Spleen (tissue), 11 donors: Measurements from ENCODE around the gene SLC4A4. TPM values are rescaled to one million over a fixed set of nuclear protein-coding genes. Genes with fewer than 3 reads are reported as not detected.

Source experiments
- DNase-seq: peaks from one replicate; pipeline ENCODE4 v3.0.0-alpha.2; 2020
- H3K27ac ChIP-seq, 8 donors: fragments of 200-600 bp; sonication (generic) in 7 of 8; 1 replicate in 4 of 8; 2 replicates in 4 of 8; pipeline versions ENCODE4 v1.5.0 to v1.8.0; 2016 to 2021; ENCODE audit warnings: inconsistent platforms in 4 of 8, mild to moderate bottlenecking in 4 of 8, moderate library complexity in 1 of 8
- H3K27me3 ChIP-seq, 7 donors: fragments of 200-600 bp; sonication (generic) in 6 of 7; replicated peaks in 1 of 7; 1 replicate in 4 of 7; 2 replicates in 3 of 7; pipeline versions ENCODE4 v1.5.0 to v1.8.0; 2016 to 2021; ENCODE audit warnings: inconsistent platforms in 3 of 7, mild to moderate bottlenecking in 1 of 7
- H3K36me3 ChIP-seq, 6 donors: fragments of 200-600 bp; sonication (generic) in 5 of 6; 1 replicate in 4 of 6; 2 replicates in 2 of 6; pipeline versions ENCODE4 v1.5.0 to v1.8.0; 2016 to 2021; ENCODE audit warnings: inconsistent platforms in 2 of 6
- H3K4me1 ChIP-seq, 6 donors: fragments of 200-600 bp; sonication (generic) in 5 of 6; 1 replicate in 3 of 6; 2 replicates in 3 of 6; pipeline versions ENCODE4 v1.5.0 to v1.8.0; 2016 to 2021; ENCODE audit warnings: inconsistent platforms in 3 of 6
- H3K4me3 ChIP-seq, 8 donors: fragments of 200-600 bp; sonication (generic) in 7 of 8; 1 replicate in 4 of 8; 2 replicates in 4 of 8; pipeline versions ENCODE4 v1.5.0 to v1.8.0; 2016 to 2021; ENCODE audit warnings: inconsistent platforms in 4 of 8, mild to moderate bottlenecking in 4 of 8, moderate library complexity in 2 of 8
- H3K9me3 ChIP-seq, 8 donors: fragments of 200-600 bp; sonication (generic) in 7 of 8; 1 replicate in 4 of 8; 2 replicates in 4 of 8; pipeline versions ENCODE4 v1.5.0 to v1.8.0; 2016 to 2021; ENCODE audit warnings: inconsistent platforms in 4 of 8
- POLR2A ChIP-seq, 3 donors: fragments of 450-650 bp; IDR thresholded peaks; one replicate each; pipeline ENCODE4 v1.5.1; 2017; ENCODE audit warnings: antibody characterized with exemption in 3 of 3, mild to moderate bottlenecking in 1 of 3
- POLR2AphosphoS5 ChIP-seq, 3 donors: sonication (generic); formaldehyde crosslinking; IDR thresholded peaks; one replicate each; pipeline ENCODE4 v1.5.1; 2017; ENCODE audit warnings: antibody characterized with exemption in 3 of 3
- WGBS, 5 donors: extraction: QIAGEN DNeasy Blood & Tissue Kit in 3 of 5; methylation state at CpG; one replicate each; pipeline versions ENCODE4 v1.1.5 to v1.1.7; 2013 to 2018; 5-methylcytosine and 5-hydroxymethylcytosine counted together
- intact Hi-C: fragments of 100-400 bp; cut with DNase I; formaldehyde crosslinking; loops from one replicate; pipeline ENCODE4 v1.15.0; 2023; ENCODE audit warnings: low total_unique reads
- polyA plus RNA-seq, 3 donors: library from polyadenylated mRNA; stranded (reverse); fragments of 200-250 nt; gene quantifications; one replicate each; pipeline ENCODE4 v1.2.1, GENCODE V29; 2013
- total RNA-seq, 7 donors: library from RNA; depleted of rRNA in 3 of 7; stranded (reverse); fragments of >200 nt in 3 of 7; fragmentation: NEBNext Ultra II Directional in 4 of 7; extraction: Animal tissue kit (Norgen Biotek cat#: 25700) in 4 of 7; gene quantifications; one replicate each; pipeline versions ENCODE4 v1.1.0 to v1.2.1, GENCODE V29; 2016 to 2021
- TF ChIP-seq, protein P1 (sequence below), 11 experiments: fragments of 200-600 bp in 7 of 11; fragments of 450-650 bp in 4 of 11; sonication (generic) in 4 of 11; IDR thresholded peaks in 8 of 11; conservative IDR thresholded peaks in 3 of 11; 1 replicate in 7 of 11; 2 replicates in 4 of 11; pipeline versions ENCODE4 v1.4.0 to v1.8.0; 2016 to 2021; ENCODE audit warnings: antibody characterized with exemption in 11 of 11, inconsistent platforms in 4 of 11, mild to moderate bottlenecking in 1 of 11
- donor health status: healthy with polysubstance abuse.
- donor health status: DM: no; HTN: no; CAD: no; lungs with moderate emphysema.
- donor health status: DM: no; HTN: no; CAD: no.
- donor health status: Bipolar disorder and iron deficiency.
- donor health status: healthy.
- donor health status: DM: no; HTN: no; CAD: no.
- donor health status: DM: yes; HTN: yes; CAD: no.

The SLC4A4 gene
- total and polyA plus RNA-seq, 10 donors = 0.07 to 3.4 (median 1.4) TPM

GRCh38 chr4:71520308-71520707, 181.5 kb downstream of the SLC4A4 start:
- intact Hi-C loops = no loop called here
- no peak overlapping the region for H3K27ac ChIP-seq
- H3K9me3 ChIP-seq = peaks cover 0 to 5% (median 0%) of the 10 kb centered on the region in 8 donors
- TF ChIP-seq, protein P1, sequence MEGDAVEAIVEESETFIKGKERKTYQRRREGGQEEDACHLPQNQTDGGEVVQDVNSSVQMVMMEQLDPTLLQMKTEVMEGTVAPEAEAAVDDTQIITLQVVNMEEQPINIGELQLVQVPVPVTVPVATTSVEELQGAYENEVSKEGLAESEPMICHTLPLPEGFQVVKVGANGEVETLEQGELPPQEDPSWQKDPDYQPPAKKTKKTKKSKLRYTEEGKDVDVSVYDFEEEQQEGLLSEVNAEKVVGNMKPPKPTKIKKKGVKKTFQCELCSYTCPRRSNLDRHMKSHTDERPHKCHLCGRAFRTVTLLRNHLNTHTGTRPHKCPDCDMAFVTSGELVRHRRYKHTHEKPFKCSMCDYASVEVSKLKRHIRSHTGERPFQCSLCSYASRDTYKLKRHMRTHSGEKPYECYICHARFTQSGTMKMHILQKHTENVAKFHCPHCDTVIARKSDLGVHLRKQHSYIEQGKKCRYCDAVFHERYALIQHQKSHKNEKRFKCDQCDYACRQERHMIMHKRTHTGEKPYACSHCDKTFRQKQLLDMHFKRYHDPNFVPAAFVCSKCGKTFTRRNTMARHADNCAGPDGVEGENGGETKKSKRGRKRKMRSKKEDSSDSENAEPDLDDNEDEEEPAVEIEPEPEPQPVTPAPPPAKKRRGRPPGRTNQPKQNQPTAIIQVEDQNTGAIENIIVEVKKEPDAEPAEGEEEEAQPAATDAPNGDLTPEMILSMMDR (IDR thresholded peaks at IDR 0.05 in 8 of 11, conservative IDR thresholded peaks at IDR 0.05 in 3 of 11) = no peak
- no peak for TF ChIP-seq POLR2A (IDR thresholded peaks at IDR 0.05)
- TF ChIP-seq POLR2AphosphoS5 (IDR thresholded peaks at IDR 0.05) = no peak
- H3K27me3 ChIP-seq = no peaks in the 10 kb centered on the region
- no peak for DNase-seq
- no peaks in the 10 kb centered on the region for H3K4me1 ChIP-seq
- no peaks in the 10 kb centered on the region for H3K36me3 ChIP-seq
- no peak overlapping the region for H3K4me3 ChIP-seq
- WGBS, 5 donors = 50 to 71% (median 59%) methylated on average over 1 of the region's 1 CpG

DNA sequence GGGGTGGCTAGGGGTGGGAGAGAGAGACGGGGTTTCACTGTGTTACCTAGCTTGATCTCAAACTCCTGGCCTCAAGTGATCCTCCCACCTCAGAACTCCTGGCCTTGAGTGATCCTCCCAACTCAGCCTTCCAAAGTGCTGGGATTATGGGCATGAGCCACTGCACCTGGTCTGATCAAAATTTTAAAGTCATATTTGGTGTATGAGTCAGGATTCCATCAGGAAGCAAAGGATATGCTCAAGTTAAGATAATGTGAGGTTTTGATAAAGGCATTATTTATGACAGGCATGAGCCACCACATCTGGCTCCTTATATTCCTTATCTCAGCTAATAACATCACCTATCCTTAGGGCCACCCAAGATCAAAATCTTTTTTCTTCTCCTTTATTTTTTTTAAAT, 182.0 kb downstream of the SLC4A4 start:
- DNase-seq = no peak
- no peaks in the 10 kb centered on the region for H3K27me3 ChIP-seq
- TF ChIP-seq POLR2AphosphoS5 (IDR thresholded peaks at IDR 0.05) = no peak
- 68 to 86% (median 79%) methylated on average over 1 of the region's 1 CpG for WGBS, 5 donors
- H3K4me1 ChIP-seq = no peaks in the 10 kb centered on the region
- peaks cover 0 to 5% (median 0%) of the 10 kb centered on the region in 8 donors for H3K9me3 ChIP-seq
- H3K4me3 ChIP-seq = no peak overlapping the region
- intact Hi-C loops = no loop called here
- H3K36me3 ChIP-seq = no peaks in the 10 kb centered on the region
- no peak overlapping the region for H3K27ac ChIP-seq

- DNase-seq = no peak
- TF ChIP-seq POLR2A (IDR thresholded peaks at IDR 0.05) (no peak), POLR2AphosphoS5 (IDR thresholded peaks at IDR 0.05) (no peak)
- TF ChIP-seq, protein P1 (IDR thresholded peaks at IDR 0.05 in 8 of 11, conservative IDR thresholded peaks at IDR 0.05 in 3 of 11) = no peak
These were observed 185.9 kb downstream of the SLC4A4 start for GRCh38 chr4:71524756-71525155.

GRCh38 chr4:71526637-71527406, 188.0 kb downstream of the SLC4A4 start:
- no peaks in the 10 kb centered on the region for H3K27me3 ChIP-seq
- 62 to 76% (median 73%) methylated on average over 4 of the region's 4 CpGs for WGBS, 5 donors
- no peaks in the 10 kb centered on the region for H3K36me3 ChIP-seq
- DNase-seq = no peak
- intact Hi-C loops = no loop called here
- H3K4me3 ChIP-seq = no peak overlapping the region
- H3K4me1 ChIP-seq = no peaks in the 10 kb centered on the region
- no peaks in the 10 kb centered on the region for H3K9me3 ChIP-seq
- no peak overlapping the region for H3K27ac ChIP-seq
- TF ChIP-seq POLR2A (IDR thresholded peaks at IDR 0.05) = no peak
- TF ChIP-seq, protein P1 (IDR thresholded peaks at IDR 0.05 in 8 of 11, conservative IDR thresholded peaks at IDR 0.05 in 3 of 11) = no peak
- no peak for TF ChIP-seq POLR2AphosphoS5 (IDR thresholded peaks at IDR 0.05)

More at GRCh38 chr4:71524756-71525155, 185.9 kb downstream of the SLC4A4 start:
- H3K4me3 ChIP-seq = no peak overlapping the region
- no peaks in the 10 kb centered on the region for H3K36me3 ChIP-seq
- H3K27me3 ChIP-seq = no peaks in the 10 kb centered on the region
- no peaks in the 10 kb centered on the region for H3K9me3 ChIP-seq
- WGBS, 5 donors = 52 to 74% (median 56%) methylated on average over 1 of the region's 1 CpG
- intact Hi-C loops = no loop called here
- no peak overlapping the region for H3K27ac ChIP-seq
- H3K4me1 ChIP-seq = no peaks in the 10 kb centered on the region
